RPMI8226 (cell line): ENCODE measurements around the gene SLC25A5.
"Not testable (repeated sequence)": the region's sequence is repeated elsewhere in the genome, so short reads cannot be mapped to it uniquely, and the experiment has no call there.

Experiments
- DNase-seq: peaks from one replicate; pipeline ENCODE4 v3.0.0-alpha.2; 2015

Gene SLC25A5

GRCh38 chrX:119467842-119468550 is at the start of gene SLC25A5:
SLC25A5 (plus strand) TSS chrX:119468444; CDS start chrX:119468516, 72 bp downstream.
- peak; percentile 92 for DNase-seq

- no peak for DNase-seq
Observed at GRCh38 chrX:119419146-119419545, 49.1 kb upstream of the SLC25A5 start.

GRCh38 chrX:119419898-119420297 is 48.3 kb upstream of the SLC25A5 start:
- DNase-seq = no peak

- no peak for DNase-seq
Observed at GRCh38 chrX:119421016-119421705, 47.1 kb upstream of the SLC25A5 start.

GRCh38 chrX:119423631-119424030 is 44.6 kb upstream of the SLC25A5 start:
- DNase-seq = no peak

- DNase-seq = no peak
Observed at GRCh38 chrX:119424999-119425398, 43.2 kb upstream of the SLC25A5 start.

- peak; percentile 26 for DNase-seq
Observed at GRCh38 chrX:119427024-119427794, 41.0 kb upstream of the SLC25A5 start.

GRCh38 chrX:119427795-119428185 is 40.5 kb upstream of the SLC25A5 start:
- DNase-seq = no peak

- DNase-seq = no peak
Observed at GRCh38 chrX:119429471-119429870, 38.8 kb upstream of the SLC25A5 start.

GRCh38 chrX:119441295-119441694 is 26.9 kb upstream of the SLC25A5 start:
- DNase-seq = not testable (repeated sequence)

- DNase-seq = no peak
Observed at GRCh38 chrX:119442286-119442685, 26.0 kb upstream of the SLC25A5 start.

GRCh38 chrX:119453202-119453601 is 15.0 kb upstream of the SLC25A5 start:
- DNase-seq = no peak

- no peak for DNase-seq
Observed at GRCh38 chrX:119455264-119455663, 13.0 kb upstream of the SLC25A5 start.

GRCh38 chrX:119459181-119459580 is 9.1 kb upstream of the SLC25A5 start:
- DNase-seq = no peak

- no peak for DNase-seq
Observed at GRCh38 chrX:119465555-119465954, 2.7 kb upstream of the SLC25A5 start.

GRCh38 chrX:119466970-119467369 is 1.3 kb upstream of the SLC25A5 start:
- no peak for DNase-seq

- DNase-seq = no peak
Observed at GRCh38 chrX:119467433-119467832, 811 bp upstream of the SLC25A5 start.

- DNase-seq = peak; percentile 92
Observed at GRCh38 chrX:119468551-119469312, 488 bp downstream of the SLC25A5 start.

GRCh38 chrX:119469313-119469635 is 1.0 kb downstream of the SLC25A5 start:
- no peak for DNase-seq

GRCh38 chrX:119474615-119475388 is 6.6 kb downstream of the SLC25A5 start:
- no peak for DNase-seq

GRCh38 chrX:119475389-119476101 is 7.3 kb downstream of the SLC25A5 start:
- no peak for DNase-seq

GRCh38 chrX:119477812-119478232 is 9.6 kb downstream of the SLC25A5 start:
- no peak for DNase-seq
